HepG2 (cell line): ENCODE results near the gene PTK7. TPM values are rescaled to one million over a fixed set of nuclear protein-coding genes. Genes with fewer than 3 reads are reported as not detected.
A peak's percentile ranks its signal among the peaks of the same experiment; 100 is the strongest.

ENCODE experiments used
- AKNA ChIP-seq: sonication (generic); formaldehyde crosslinking; IDR thresholded peaks from 2 replicates; pipeline ENCODE4 v1.4.0; 2020; ENCODE audit warnings: missing genetic modification reagents, borderline replicate concordance
- FUBP1 ChIP-seq: sonication (generic); formaldehyde crosslinking; IDR thresholded peaks from 2 replicates; pipeline ENCODE4 v1.5.1; 2020; ENCODE audit warnings: missing genetic modification reagents, mild to moderate bottlenecking, borderline replicate concordance
- HNF1A ChIP-seq, 2 experiments: sonication (generic) in 1 of 2; formaldehyde crosslinking in 1 of 2; IDR thresholded peaks; 2 replicates each; pipeline versions ENCODE4 v1.4.0 to v1.6.1; 2016 to 2020; ENCODE audit warnings: borderline replicate concordance in 1 of 2, low read depth in 1 of 2, mild to moderate bottlenecking in 1 of 2, missing genetic modification reagents in 1 of 2
- HOMEZ ChIP-seq: IDR thresholded peaks from 2 replicates; pipeline ENCODE4 v1.6.1; 2016; ENCODE audit warnings: low read depth
- IRF1 ChIP-seq: sonication (generic); formaldehyde crosslinking; IDR thresholded peaks from 2 replicates; pipeline ENCODE4 v1.4.0; 2020; ENCODE audit warnings: low read depth, mild to moderate bottlenecking, missing genetic modification reagents
- RFXANK ChIP-seq: IDR thresholded peaks from 2 replicates; pipeline ENCODE4 v1.6.1; 2016
- SMARCE1 ChIP-seq: fragments of 450-650 bp; IDR thresholded peaks from 2 replicates; pipeline ENCODE4 v1.6.1; 2017; ENCODE audit warnings: borderline replicate concordance
- ZBTB1 ChIP-seq: sonication (generic); formaldehyde crosslinking; IDR thresholded peaks from 2 replicates; pipeline ENCODE4 v1.4.0; 2020; ENCODE audit warnings: missing genetic modification reagents, borderline replicate concordance
- ZNF335 ChIP-seq: sonication (generic); formaldehyde crosslinking; IDR thresholded peaks from 2 replicates; pipeline ENCODE4 v1.4.0; 2020; ENCODE audit warnings: missing genetic modification reagents
- ZNF800 ChIP-seq: sonication (generic); formaldehyde crosslinking; IDR thresholded peaks from 2 replicates; pipeline ENCODE4 v1.4.0; 2020; ENCODE audit warnings: missing genetic modification reagents
- ZNF891 ChIP-seq: sonication (generic); formaldehyde crosslinking; IDR thresholded peaks from 2 replicates; pipeline ENCODE4 v1.5.0; 2020; ENCODE audit warnings: mild to moderate bottlenecking, missing genetic modification reagents
- polyA plus RNA-seq, 8 experiments: library from polyadenylated mRNA; depleted of rRNA in 3 of 8; stranded (reverse) in 7 of 8; unstranded in 1 of 8; fragments of >200 nt; fragmentation: Illumina TruSeq in 4 of 8; extraction: Trizol in 4 of 8; gene quantifications; 2 replicates each; pipeline versions ENCODE4 v1.2.1 to v1.2.3, GENCODE V29; 2011 to 2016; ENCODE audit warnings: low read depth in 4 of 8, missing spikeins in 1 of 8, mixed read lengths in 1 of 8; ENCODE audit not compliant: insufficient read depth in 1 of 8
- total RNA-seq, 5 experiments: library from RNA; depleted of rRNA; stranded (reverse); fragments of >200 nt; fragmentation: Illumina TruSeq; extraction: Trizol; gene quantifications; 2 replicates each; pipeline ENCODE4 v1.2.3, GENCODE V29; 2016; ENCODE audit warnings: low read depth in 1 of 5

Gene PTK7
- total and polyA plus RNA-seq, 2 of the 13 experiments (the other 11 are each of a cell fraction or from before 2014, with no cell fraction given), result 98.5 to 99.8 TPM

- TF ChIP-seq HNF1A (IDR thresholded peaks at IDR 0.05; ENCODE audit: low read depth) (no peak), HNF1A (CRISPR knock-in tag; IDR thresholded peaks at IDR 0.05; ENCODE audit: borderline replicate concordance) (peak; percentile 78; the same call in 1 of the 2 replicates), FUBP1 (CRISPR knock-in tag) (peak; percentile 86; the same call in 1 of the 2 replicates), ZBTB1 (CRISPR knock-in tag) (0 out of 2 replicates have a peak, but pooled peaks have one; percentile 10), SMARCE1 (no peak), ZNF891 (CRISPR knock-in tag) (peak; percentile 95), IRF1 (peak; percentile 68; the same call in 1 of the 2 replicates), ZNF800 (CRISPR knock-in tag) (peak; percentile 66; the same call in 1 of the 2 replicates), RFXANK (peak; percentile 71; the same call in 1 of the 2 replicates), AKNA (CRISPR knock-in tag) (no peak), HOMEZ (CRISPR knock-in tag) (peak; percentile 88), ZNF335 (CRISPR knock-in tag) (peak; percentile 46; the same call in 1 of the 2 replicates)
These were observed 22.4 kb upstream of the PTK7 start, which contains the start of gene CUL7 (continued) for GRCh38 chr6:43053545-43054205.
